ENCODE measurements around the gene DTX3L.

DNA sequence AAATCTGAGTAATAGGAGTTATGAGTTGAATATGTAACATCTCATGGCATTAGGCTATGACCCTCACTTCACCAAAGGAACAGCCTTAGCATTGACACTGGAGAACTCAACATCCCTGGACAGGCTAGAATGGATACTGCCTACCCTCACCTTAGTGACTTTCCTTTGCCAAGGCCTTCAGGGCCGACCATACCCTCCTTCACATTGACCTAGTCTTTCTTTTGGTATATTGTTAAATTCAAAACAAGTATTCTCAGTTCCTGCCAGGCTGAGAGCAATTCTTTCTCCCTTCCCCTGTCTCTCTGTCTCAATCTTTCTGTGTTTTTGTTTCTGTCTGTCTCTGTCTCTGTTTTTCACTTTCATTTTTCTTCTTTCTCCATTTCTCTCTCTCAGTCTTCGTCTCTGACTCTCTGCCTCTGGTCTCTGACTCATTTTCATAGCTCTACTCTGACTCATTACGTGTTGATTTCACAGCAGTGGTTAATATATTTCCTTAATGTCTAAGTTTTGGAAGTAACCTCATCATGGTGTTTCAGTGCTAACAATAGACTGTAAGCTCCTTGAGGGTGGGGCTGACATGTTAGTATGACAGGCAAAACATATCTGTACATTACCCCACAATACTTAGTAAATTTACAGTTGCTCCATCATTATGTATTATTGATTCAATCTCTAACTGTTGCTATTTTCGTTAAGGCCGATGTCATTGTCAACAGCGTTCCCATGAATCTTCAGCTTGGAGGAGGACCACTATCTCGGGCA, 45.8 kb downstream of the DTX3L start:
- TF ChIP-seq SP1 (IDR thresholded peaks at IDR 0.05; ENCODE audit: low read depth, low read length) (peak; percentile 24), SMAD1 (IDR thresholded peaks at IDR 0.05; ENCODE audit: low read depth, partially characterized antibody) (peak; percentile 85), SUZ12 (IDR thresholded peaks at IDR 0.05; ENCODE audit: unreplicated experiment) (no peak), SRF (IDR thresholded peaks at IDR 0.05; ENCODE audit: low read depth in 2 of 2, low read length in 2 of 2) (peak in 1 of 2 experiments; percentile 77; a peak in 2 of 4 replicates), CTCF (IDR thresholded peaks at IDR 0.05 in 2 of 3, conservative IDR thresholded peaks at IDR 0.05 in 1 of 3; ENCODE audit: control insufficient read depth in 2 of 3, extremely low read depth in 1 of 3, insufficient read depth in 1 of 3, low read depth in 3 of 3, low read length in 3 of 3) (no peak), EZH2 (IDR thresholded peaks at IDR 0.05; ENCODE audit: borderline replicate concordance, control insufficient read depth, low read depth, low read length) (no peak), ZNF207 (IDR thresholded peaks at IDR 0.05; ENCODE audit: borderline replicate concordance) (no peak; the same call in 1 of the 2 replicates)
